HepG2 (cell line): ENCODE data around the gene SULT4A1. TPM values are rescaled to one million over a fixed set of nuclear protein-coding genes. Genes with fewer than 3 reads are reported as not detected.
A peak's percentile ranks its signal among the peaks of the same experiment; 100 is the strongest.

Experiments
- ATAC-seq: fragments of 200-7000 bp; cut with Tn5 transposase; 3 replicates; pipeline ENCODE4 v1.9.1; 2020; ENCODE audit warnings: mild to moderate bottlenecking, moderate library complexity
- Bru-seq: library from RNA; stranded (reverse); fragments of 400-500 nt; gene quantifications from one replicate; lab custom pipeline; 2021; lab: Mats Ljungman, UMichigan
- BruChase-seq, 2 experiments: library from RNA; stranded (reverse); fragments of 400-500 nt; gene quantifications; one replicate each; lab custom pipeline; 2021; lab: Mats Ljungman, UMichigan
- BruUV-seq: library from RNA; stranded (reverse); fragments of 400-500 nt; replicated peaks from 2 replicates; lab custom pipeline; 2021; lab: Mats Ljungman, UMichigan
- CTCF ChIA-PET: fragments of 300-600 bp; formaldehyde crosslinking; extraction: SDS; loops from one replicate; lab custom pipeline; 2021; ENCODE audit warnings: low total read pairs, inconsistent platforms, low intra/inter-chr PET ratio; lab: Yijun Ruan, JAX
- POLR2A ChIA-PET: fragments of 350-600 bp; sonication (Branson Sonifier 250); formaldehyde crosslinking; loops from one replicate; lab custom pipeline; 2020; ENCODE audit warnings: antibody characterized with exemption, inconsistent platforms; lab: Yijun Ruan, JAX
- DNase-seq: peaks from one replicate; pipeline ENCODE4 v3.0.0-alpha.2; 2015; ENCODE audit warnings: low spot score
- FAIRE-seq: peaks from 3 replicates; lab custom pipeline; 2011; peaks lifted over from hg19 to GRCh38; lab: Jason Lieb, UNC
- H2AFZ ChIP-seq: one replicate; pipeline ENCODE4 v1.6.1; 2011; ENCODE audit warnings: low read length, inconsistent platforms
- H3K27ac ChIP-seq: fragments of 300-600 bp; 3 replicates; pipeline ENCODE4 v1.8.0; 2011; ENCODE audit warnings: mixed run types, mild to moderate bottlenecking, mixed read lengths, low read length, inconsistent platforms; ENCODE audit not compliant: insufficient read depth; ENCODE audit errors: extremely low read length
- H3K27me3 ChIP-seq, 2 experiments: fragments of 200-600 bp in 1 of 2; 2 replicates in 1 of 2; 3 replicates in 1 of 2; pipeline versions ENCODE4 v1.6.0 to v1.8.0; 2011; ENCODE audit warnings: low read length in 2 of 2, mild to moderate bottlenecking in 2 of 2, moderate library complexity in 2 of 2, inconsistent platforms in 1 of 2; ENCODE audit not compliant: insufficient read depth in 2 of 2, control insufficient read depth in 1 of 2
- H3K36me3 ChIP-seq, 2 experiments: fragments of 200-600 bp in 1 of 2; replicated peaks in 1 of 2; 2 replicates in 1 of 2; 3 replicates in 1 of 2; pipeline versions ENCODE4 v1.5.1 to v1.8.0; 2011; ENCODE audit warnings: low read length in 2 of 2, inconsistent platforms in 1 of 2; ENCODE audit not compliant: insufficient read depth in 2 of 2, control insufficient read depth in 1 of 2
- H3K4me1 ChIP-seq: 2 replicates; pipeline ENCODE4 v1.5.1; 2012; ENCODE audit warnings: low read length, inconsistent platforms; ENCODE audit not compliant: insufficient read depth
- H3K4me2 ChIP-seq: 2 replicates; pipeline ENCODE4 v1.6.0; 2011; ENCODE audit warnings: low read depth, low read length, inconsistent platforms
- H3K4me3 ChIP-seq, 3 experiments: fragments of 200-600 bp in 1 of 3; sonication (generic), shearing (Covaris generic) in 1 of 3; replicated peaks in 1 of 3; 2 replicates each; pipeline ENCODE4 v1.5.1; 2011 to 2016; ENCODE audit warnings: low read length in 3 of 3, inconsistent platforms in 2 of 3, low read depth in 2 of 3, mild to moderate bottlenecking in 2 of 3, control low read depth in 1 of 3, mixed read lengths in 1 of 3; ENCODE audit not compliant: insufficient read depth in 1 of 3
- H3K79me2 ChIP-seq: one replicate; pipeline ENCODE4 v1.6.1; 2011; ENCODE audit warnings: low read length, inconsistent platforms; ENCODE audit not compliant: insufficient read depth
- H3K9ac ChIP-seq: 2 replicates; pipeline ENCODE4 v1.6.0; 2011; ENCODE audit warnings: mild to moderate bottlenecking, low read depth, low read length, inconsistent platforms; ENCODE audit not compliant: insufficient read depth
- H3K9me3 ChIP-seq: 2 replicates; pipeline ENCODE4 v1.5.1; 2012; ENCODE audit warnings: mild to moderate bottlenecking, low read length
- H4K20me1 ChIP-seq: 2 replicates; pipeline ENCODE4 v1.6.0; 2011; ENCODE audit warnings: inconsistent platforms, mild to moderate bottlenecking, low read length, moderate library complexity; ENCODE audit not compliant: insufficient read depth
- CREB1 ChIP-seq, 2 experiments: fragments of 450-650 bp in 1 of 2; IDR thresholded peaks; 2 replicates each; pipeline ENCODE4 v1.6.1; 2016 to 2017; ENCODE audit warnings: control low read depth in 1 of 2, mild to moderate bottlenecking in 1 of 2, missing compliant biosample characterization in 1 of 2, missing genetic modification characterization in 1 of 2
- HOXA3 ChIP-seq: sonication (generic); formaldehyde crosslinking; IDR thresholded peaks from 2 replicates; pipeline ENCODE4 v1.5.0; 2020; ENCODE audit warnings: missing genetic modification reagents
- TCF7 ChIP-seq: sonication (generic); IDR thresholded peaks from 2 replicates; pipeline ENCODE4 v1.6.1; 2016; ENCODE audit warnings: antibody characterized with exemption, low read depth
- ZNF24 ChIP-seq: fragments of 450-650 bp; IDR thresholded peaks from 2 replicates; pipeline ENCODE4 v1.6.1; 2017; ENCODE audit warnings: antibody characterized with exemption, mild to moderate bottlenecking
- WGBS: methylation state at CpG from one replicate; pipeline ENCODE4 v1.1.6; 2017; ENCODE audit warnings: low lambda C conversion rate; 5-methylcytosine and 5-hydroxymethylcytosine counted together
- in situ Hi-C: cut with HindIII; loops from 2 replicates; pipeline ENCODE4 v1.10.0; 2017; ENCODE audit warnings: low pct_unique_long_range_greater_than_20kb; ENCODE audit not compliant: extremely low pct_ligation_motif_present
- intact Hi-C: fragments of 100-400 bp; cut with micrococcal nuclease; formaldehyde crosslinking; loops from one replicate; pipeline ENCODE4 v1.10.0; 2022; ENCODE audit not compliant: unreplicated experiment
- long read RNA-seq, 2 experiments: library from RNA in 1 of 2; library from polyadenylated mRNA in 1 of 2; stranded (forward) in 1 of 2; unstranded in 1 of 2; transcript quantifications; one replicate each; pipeline ENCODE4 v2.0.0, GENCODE V29; 2019 to 2022
- polyA minus RNA-seq, 3 experiments: library from RNA; depleted of rRNA, polyadenylated mRNA; stranded (reverse); fragments of >200 nt; gene quantifications; 2 replicates each; pipeline ENCODE4 v1.2.3, GENCODE V29; 2011; ENCODE audit warnings: low replicate concordance in 1 of 3
- polyA plus RNA-seq, 8 experiments: library from polyadenylated mRNA; depleted of rRNA in 3 of 8; stranded (reverse) in 7 of 8; unstranded in 1 of 8; fragments of >200 nt; fragmentation: Illumina TruSeq in 4 of 8; extraction: Trizol in 4 of 8; gene quantifications; 2 replicates each; pipeline versions ENCODE4 v1.2.1 to v1.2.3, GENCODE V29; 2011 to 2016; ENCODE audit warnings: low read depth in 4 of 8, missing spikeins in 1 of 8, mixed read lengths in 1 of 8; ENCODE audit not compliant: insufficient read depth in 1 of 8
- total RNA-seq, 5 experiments: library from RNA; depleted of rRNA; stranded (reverse); fragments of >200 nt; fragmentation: Illumina TruSeq; extraction: Trizol; gene quantifications; 2 replicates each; pipeline ENCODE4 v1.2.3, GENCODE V29; 2016; ENCODE audit warnings: low read depth in 1 of 5
- TF ChIP-seq, protein P1 (sequence below), 2 experiments: sonication (generic) in 1 of 2; formaldehyde crosslinking in 1 of 2; IDR thresholded peaks; 2 replicates each; pipeline versions ENCODE4 v1.6.1 to v1.9.0; 2014 to 2022; ENCODE audit warnings: antibody characterized with exemption in 1 of 2, borderline replicate concordance in 1 of 2, inconsistent platforms in 1 of 2, low read depth in 1 of 2, missing genetic modification reagents in 1 of 2
- TF ChIP-seq, protein P2 (sequence below): IDR thresholded peaks from 2 replicates; pipeline ENCODE4 v1.6.1; 2018; ENCODE audit warnings: missing genetic modification reagents, mild to moderate bottlenecking, missing compliant biosample characterization

SULT4A1 gene
- total RNA-seq (2016; rRNA removed; fragmentation: Illumina TruSeq; extraction: Trizol): not detected in 2 replicates
- total RNA-seq (2016; cell fraction: cytosol; rRNA removed; fragmentation: Illumina TruSeq; extraction: Trizol; ENCODE audit: low read depth): not detected in 2 replicates
- total RNA-seq (2016; cell fraction: insoluble cytoplasmic fraction; rRNA removed; fragmentation: Illumina TruSeq; extraction: Trizol): not detected in 2 replicates
- not detected in 2 replicates for total RNA-seq (2016; cell fraction: membrane; rRNA removed; fragmentation: Illumina TruSeq; extraction: Trizol)
- not detected in 2 replicates for total RNA-seq (2016; cell fraction: nucleus; rRNA removed; fragmentation: Illumina TruSeq; extraction: Trizol)
- not detected in 2 replicates for polyA plus RNA-seq (2011; rRNA removed)
- not detected in 2 replicates for polyA plus RNA-seq (2011; cell fraction: cytosol; rRNA removed)
- polyA plus RNA-seq (2011; cell fraction: nucleus; rRNA removed): not detected in 2 replicates
- polyA plus RNA-seq (2012): not detected in 2 replicates
- polyA plus RNA-seq (2016; cell fraction: cytosol; fragmentation: Illumina TruSeq; extraction: Trizol; ENCODE audit: low read depth): not detected in 2 replicates
- not detected in 2 replicates for polyA plus RNA-seq (2016; cell fraction: insoluble cytoplasmic fraction; fragmentation: Illumina TruSeq; extraction: Trizol; ENCODE audit: low read depth)
- polyA plus RNA-seq (2016; cell fraction: membrane; fragmentation: Illumina TruSeq; extraction: Trizol; ENCODE audit: low read depth): not detected in 2 replicates
- polyA plus RNA-seq (2016; cell fraction: nucleus; fragmentation: Illumina TruSeq; extraction: Trizol; ENCODE audit: insufficient read depth, low read depth): not detected in 2 replicates
- not detected in 2 replicates for polyA minus RNA-seq (2011; rRNA and poly(A)+ RNA removed; ENCODE audit: low replicate concordance)
- polyA minus RNA-seq (2011; cell fraction: cytosol; rRNA and poly(A)+ RNA removed): not detected in 2 replicates
- polyA minus RNA-seq (2011; cell fraction: nucleus; rRNA and poly(A)+ RNA removed): not detected in 2 replicates
- Bru-seq, nascent RNA: not detected
- percentile 3 among the genes with signal in this experiment for BruChase-seq, experiment 1, labeled RNA remaining after a 6-hour chase
- BruChase-seq, experiment 2, labeled RNA remaining after a 2-hour chase: percentile 5 among the genes with signal in this experiment
- long read RNA-seq, experiment 1: 0 reads
- long read RNA-seq, experiment 2: 0 reads

DNA sequence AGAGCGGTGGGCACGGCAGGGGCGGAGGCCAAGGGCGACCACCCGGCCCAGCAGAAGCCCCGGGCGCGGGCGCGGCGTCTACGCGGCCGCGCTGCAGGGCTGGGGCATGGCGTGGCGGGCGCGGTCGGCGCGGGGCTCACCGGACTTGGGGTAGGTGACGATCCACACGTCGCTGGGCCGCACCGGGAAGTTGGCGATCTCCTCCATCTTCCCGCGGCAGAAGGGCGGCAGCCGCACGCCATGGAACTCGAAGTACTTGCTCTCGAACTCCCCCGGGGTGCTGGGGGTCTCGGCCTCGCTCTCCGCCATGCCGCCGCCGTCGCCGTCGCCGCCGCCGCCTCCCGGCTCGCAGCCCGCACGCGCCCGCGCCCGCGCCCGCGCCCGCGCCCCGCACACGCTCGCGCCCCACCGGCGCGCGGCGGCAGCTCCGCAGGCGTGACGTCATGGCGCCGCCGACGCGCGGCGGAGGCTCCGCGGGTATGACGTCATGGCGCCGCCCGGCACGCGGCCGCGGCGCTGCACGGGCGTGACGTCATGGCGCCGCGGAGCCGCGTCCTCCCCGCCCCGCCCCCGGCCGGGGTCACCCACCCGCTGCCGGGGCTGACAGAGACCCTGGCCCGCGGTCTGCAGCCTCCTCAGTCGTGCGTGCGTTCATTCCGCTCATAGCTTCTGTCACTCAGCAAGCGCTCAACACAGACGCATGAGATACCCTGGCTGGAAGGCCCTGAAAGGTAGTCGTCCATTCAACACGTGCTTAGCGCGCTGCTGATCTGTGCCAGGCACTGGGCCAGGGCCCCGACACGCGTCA lies at the start of gene SULT4A1:
Gene SULT4A1, minus strand, starts transcription at position 440 of the 808 bp plus-strand sequence. Its CDS starts 131 bp downstream, at position 309.
- WGBS: 10% methylated on average over 7 of the region's 121 CpGs
- H3K27me3 ChIP-seq: peaks cover 0 to 32% of the 10 kb centered on the region in 2 experiments; a peak in 4 of 5 replicates
- H4K20me1 ChIP-seq: 0 out of 2 replicates have a peak, but pooled peaks cover 2% of the 10 kb centered on the region
- H3K36me3 ChIP-seq: no peaks in the 10 kb centered on the region
- no peak within 1 kb of the TSS for H3K27ac ChIP-seq
- H3K4me2 ChIP-seq: peak within 1 kb of the TSS; percentile 32; the same call in 1 of the 2 replicates
- H3K4me3 ChIP-seq: no peak within 1 kb of the TSS
- ATAC-seq (no peak), FAIRE-seq (no peak), DNase-seq (no peak)
- no peaks in the 10 kb centered on the region for H3K9me3 ChIP-seq
- in situ Hi-C loops (no loop called here), intact Hi-C loops (no loop called here)
- ChIA-PET POLR2A (no interaction called here), CTCF (no interaction called here)
- H3K4me1 ChIP-seq: no peaks in the 10 kb centered on the region
- H3K9ac ChIP-seq: no peak within 1 kb of the TSS
- no peak within 1 kb of the TSS for H2AFZ ChIP-seq
- TF ChIP-seq, protein P1, sequence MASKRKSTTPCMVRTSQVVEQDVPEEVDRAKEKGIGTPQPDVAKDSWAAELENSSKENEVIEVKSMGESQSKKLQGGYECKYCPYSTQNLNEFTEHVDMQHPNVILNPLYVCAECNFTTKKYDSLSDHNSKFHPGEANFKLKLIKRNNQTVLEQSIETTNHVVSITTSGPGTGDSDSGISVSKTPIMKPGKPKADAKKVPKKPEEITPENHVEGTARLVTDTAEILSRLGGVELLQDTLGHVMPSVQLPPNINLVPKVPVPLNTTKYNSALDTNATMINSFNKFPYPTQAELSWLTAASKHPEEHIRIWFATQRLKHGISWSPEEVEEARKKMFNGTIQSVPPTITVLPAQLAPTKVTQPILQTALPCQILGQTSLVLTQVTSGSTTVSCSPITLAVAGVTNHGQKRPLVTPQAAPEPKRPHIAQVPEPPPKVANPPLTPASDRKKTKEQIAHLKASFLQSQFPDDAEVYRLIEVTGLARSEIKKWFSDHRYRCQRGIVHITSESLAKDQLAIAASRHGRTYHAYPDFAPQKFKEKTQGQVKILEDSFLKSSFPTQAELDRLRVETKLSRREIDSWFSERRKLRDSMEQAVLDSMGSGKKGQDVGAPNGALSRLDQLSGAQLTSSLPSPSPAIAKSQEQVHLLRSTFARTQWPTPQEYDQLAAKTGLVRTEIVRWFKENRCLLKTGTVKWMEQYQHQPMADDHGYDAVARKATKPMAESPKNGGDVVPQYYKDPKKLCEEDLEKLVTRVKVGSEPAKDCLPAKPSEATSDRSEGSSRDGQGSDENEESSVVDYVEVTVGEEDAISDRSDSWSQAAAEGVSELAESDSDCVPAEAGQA (IDR thresholded peaks at IDR 0.05; ENCODE audit: low read depth): peak; percentile 20; the same call in 1 of the 2 replicates
- TF ChIP-seq, protein P1 (CRISPR knock-in tag; IDR thresholded peaks at IDR 0.05; ENCODE audit: borderline replicate concordance): no peak
- TF ChIP-seq, protein P2, sequence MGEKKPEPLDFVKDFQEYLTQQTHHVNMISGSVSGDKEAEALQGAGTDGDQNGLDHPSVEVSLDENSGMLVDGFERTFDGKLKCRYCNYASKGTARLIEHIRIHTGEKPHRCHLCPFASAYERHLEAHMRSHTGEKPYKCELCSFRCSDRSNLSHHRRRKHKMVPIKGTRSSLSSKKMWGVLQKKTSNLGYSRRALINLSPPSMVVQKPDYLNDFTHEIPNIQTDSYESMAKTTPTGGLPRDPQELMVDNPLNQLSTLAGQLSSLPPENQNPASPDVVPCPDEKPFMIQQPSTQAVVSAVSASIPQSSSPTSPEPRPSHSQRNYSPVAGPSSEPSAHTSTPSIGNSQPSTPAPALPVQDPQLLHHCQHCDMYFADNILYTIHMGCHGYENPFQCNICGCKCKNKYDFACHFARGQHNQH (CRISPR knock-in tag): no peak
- TF ChIP-seq CREB1 (IDR thresholded peaks at IDR 0.05): peak; percentile 95
- no peak for TF ChIP-seq CREB1 (CRISPR knock-in tag; IDR thresholded peaks at IDR 0.05)
- TF ChIP-seq TCF7: no peak
- no peak for TF ChIP-seq ZNF24
- peak; percentile 59; the same call in 1 of the 2 replicates for TF ChIP-seq HOXA3 (CRISPR knock-in tag)
- no peaks in the 10 kb centered on the region for H3K79me2 ChIP-seq
- BruUV-seq: no TSS peak
